HG02884 (cell line): ENCODE data around the gene STK10.
"Not testable (repeated sequence)": the region's sequence is repeated elsewhere in the genome, so short reads cannot be mapped to it uniquely, and the experiment has no call there.

Source experiments
- ATAC-seq: cut with Tn5 transposase; IDR thresholded peaks from one replicate; pipeline ENCODE4 v1.9.1; 2021; ENCODE audit warnings: mild to moderate bottlenecking, moderate library complexity; ENCODE audit not compliant: unreplicated experiment

Gene STK10

DNA sequence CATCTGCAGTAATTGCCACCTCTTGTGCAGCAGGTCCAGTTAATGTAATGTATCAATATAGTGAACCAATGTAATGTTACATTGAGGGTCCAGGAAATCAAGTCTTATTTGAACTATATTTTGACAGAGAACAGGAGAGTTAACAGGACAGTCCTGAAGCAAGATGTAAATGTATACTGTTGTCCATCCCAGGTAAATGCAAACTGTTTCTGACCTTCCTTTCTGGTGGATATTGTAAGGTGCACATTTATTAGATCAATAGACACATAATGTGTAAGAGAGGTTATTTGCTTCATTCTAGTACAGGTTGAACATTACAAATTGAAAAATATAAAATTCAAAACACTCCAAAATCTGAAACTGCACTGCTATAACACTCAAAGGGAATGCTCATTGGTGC, 158.1 kb downstream of the STK10 start:
- ATAC-seq: no peak

GRCh38 chr5:172028167-172028566, 159.9 kb downstream of the STK10 start:
- ATAC-seq: no peak

DNA sequence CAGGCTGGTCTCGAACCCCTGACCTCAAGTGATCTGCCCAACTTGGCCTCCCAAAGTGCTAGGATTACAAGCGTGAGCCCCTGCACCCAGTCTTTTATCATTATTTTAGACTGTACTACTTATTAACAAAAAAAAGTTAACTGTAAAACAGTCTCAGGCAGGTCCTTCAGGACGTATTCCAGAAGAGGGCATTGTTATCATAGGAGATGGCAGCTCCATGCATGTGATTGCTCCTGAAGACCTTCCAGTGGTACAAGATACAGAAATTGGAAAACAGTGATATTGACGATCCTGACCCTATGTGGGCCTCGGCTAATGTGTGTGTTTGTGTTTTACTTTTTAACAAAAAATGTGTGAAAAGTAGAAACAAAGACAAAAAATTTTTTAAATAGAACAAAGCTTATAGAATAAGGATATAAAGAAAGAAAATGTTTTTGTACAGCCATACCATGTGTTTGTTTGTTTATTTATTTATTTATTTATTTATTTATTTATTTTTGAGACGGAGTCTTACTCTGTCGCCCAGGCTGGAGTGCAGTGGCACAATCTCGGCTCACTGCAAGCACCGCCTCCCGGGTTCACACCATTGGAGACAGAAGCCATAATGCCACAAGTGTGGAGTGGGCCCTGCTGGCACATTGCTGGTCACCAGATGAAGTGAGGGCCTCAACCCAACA, 167.8 kb downstream of the STK10 start:
- ATAC-seq: not testable (repeated sequence)

DNA sequence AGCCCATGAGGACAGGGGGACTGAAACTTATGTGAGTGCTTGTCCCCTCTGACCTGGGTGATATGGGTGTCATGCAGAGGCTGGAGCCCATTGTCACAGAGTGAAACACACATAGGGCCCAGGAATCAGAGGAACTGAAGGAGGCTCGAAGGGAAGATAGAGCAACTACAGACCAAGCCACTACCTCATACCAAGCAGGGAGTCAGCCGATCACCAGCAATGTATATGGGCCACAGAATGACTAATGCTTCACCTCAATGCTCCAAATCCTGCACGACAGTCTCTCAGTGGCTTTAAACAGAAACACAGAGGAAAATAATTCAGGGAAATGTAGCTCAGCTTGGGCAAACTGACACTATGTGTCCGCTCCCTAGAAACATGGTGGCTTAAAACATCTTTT, 172.7 kb downstream of the STK10 start:
- no peak for ATAC-seq

GRCh38 chr5:172010278-172010677, 177.7 kb downstream of the STK10 start:
- no peak for ATAC-seq

DNA sequence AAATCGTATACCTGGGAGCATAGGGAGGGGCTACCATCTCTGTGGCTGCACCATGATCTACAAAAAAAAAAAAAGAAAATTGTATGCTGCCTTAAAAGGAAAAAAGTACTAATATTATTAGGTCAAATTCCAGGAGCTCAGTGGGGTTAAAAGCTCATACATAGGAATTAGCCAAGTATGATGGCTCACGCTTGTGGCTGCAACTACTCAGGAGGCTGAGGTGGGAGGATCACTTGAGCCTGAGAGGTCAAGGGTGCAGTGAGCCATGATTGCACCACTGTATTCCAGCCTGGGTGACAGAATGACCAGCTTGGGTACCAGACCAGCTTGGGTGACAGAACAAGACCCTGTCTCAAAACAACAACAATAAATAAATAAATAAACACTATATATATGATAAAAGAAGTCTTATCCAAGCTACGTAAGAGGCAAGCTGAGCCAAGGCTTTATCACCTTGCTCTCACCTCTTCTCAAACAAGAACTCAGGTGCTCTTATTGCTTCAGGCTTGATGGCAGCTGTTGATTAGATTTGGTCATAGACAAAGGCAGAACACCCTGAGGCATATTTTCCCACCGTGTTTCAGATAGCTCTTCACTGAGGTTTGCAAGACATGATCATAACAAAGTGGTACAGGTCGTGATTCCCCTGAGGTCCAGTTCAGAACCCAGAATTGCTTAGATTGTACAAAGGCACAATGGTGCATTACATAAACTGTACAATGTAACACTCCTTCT, 178.3 kb downstream of the STK10 start:
- ATAC-seq: no peak

DNA sequence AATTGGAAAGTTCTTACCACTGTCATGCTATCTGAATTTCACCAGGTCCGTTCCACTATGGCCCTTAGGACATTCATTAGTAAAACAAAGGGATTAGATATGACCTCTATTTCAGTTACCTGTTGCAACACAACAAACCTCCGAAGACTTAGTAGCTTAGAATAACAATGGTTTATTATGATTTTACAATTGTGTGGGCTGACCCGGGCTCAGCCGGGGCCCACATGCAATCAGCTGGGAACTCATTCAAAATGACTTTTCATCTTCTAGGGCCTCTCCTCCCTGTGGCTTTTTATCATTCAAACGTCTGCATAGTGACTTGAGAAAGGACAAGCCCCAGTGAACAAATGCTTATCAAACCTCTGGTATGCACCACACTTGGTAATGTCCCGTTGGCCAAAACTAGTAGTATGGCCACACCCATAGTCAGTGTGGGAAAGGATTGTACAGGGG, 179.3 kb downstream of the STK10 start:
- ATAC-seq: no peak

DNA sequence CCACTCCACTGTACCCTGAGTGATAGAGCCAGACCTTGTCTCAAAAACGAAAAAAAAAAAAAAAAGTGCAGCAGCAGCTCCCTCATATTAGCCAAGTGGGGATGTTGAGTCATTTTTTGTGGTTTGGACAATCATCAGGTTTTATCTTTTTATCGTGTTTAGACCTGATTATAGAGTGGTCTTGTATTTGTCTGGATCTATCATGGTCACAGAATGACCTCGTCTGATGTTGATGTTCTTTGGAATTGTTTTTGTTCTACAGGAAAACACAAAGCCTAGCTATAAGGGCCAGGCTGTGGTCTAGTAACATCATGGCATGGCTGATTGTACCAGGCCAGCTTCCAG, 179.9 kb downstream of the STK10 start:
- ATAC-seq: no peak

- ATAC-seq: no peak
Measured at GRCh38 chr5:172007175-172008110, 180.6 kb downstream of the STK10 start.

DNA sequence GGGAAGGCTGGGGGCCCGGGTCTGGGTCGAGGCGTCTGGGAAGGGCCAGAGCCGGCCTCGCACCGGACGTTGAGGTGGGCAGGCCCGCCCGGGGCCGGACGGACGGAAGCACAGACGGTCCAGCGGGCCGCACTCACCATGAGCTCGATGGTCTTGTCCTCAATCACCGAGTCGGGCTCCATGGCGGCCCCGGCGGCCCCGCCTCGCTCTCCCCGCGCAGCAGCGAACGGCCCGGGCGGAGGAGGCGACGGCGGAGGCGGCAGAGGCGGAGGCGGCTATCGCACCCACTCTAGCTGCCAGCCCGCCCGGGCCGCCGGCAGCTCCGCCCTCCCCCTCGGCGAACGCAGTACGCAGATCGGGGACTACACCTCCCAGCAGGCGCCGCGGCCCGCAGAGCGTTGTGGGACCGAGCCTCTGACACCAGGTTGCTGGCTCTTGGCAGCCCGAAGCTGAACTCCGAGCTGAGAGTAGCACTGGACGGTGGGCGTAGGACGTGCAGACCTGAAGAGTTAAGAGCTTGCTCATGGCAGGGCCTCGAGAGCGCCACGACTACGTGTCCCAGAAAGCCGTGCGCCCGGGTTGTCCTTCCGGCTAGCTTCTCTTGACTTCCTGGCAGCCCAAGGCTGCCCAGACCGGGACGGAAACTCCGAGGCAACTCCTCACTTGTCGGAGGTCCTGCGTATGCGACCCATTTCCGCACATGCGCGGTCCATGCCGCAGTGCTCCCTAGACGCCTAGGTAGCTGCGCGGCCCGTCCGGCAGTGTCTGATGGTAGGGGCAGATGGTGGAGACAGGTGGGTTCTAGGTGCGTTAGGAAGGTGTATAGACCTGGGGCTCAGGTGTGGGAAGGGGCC, 181.5 kb downstream of the STK10 start, which contains the start of gene FBXW11:
FBXW11 (minus strand) TSS at position 318 of the 854 bp plus-strand sequence; CDS start at position 182, 136 bp downstream.
- peak; percentile 77 for ATAC-seq

DNA sequence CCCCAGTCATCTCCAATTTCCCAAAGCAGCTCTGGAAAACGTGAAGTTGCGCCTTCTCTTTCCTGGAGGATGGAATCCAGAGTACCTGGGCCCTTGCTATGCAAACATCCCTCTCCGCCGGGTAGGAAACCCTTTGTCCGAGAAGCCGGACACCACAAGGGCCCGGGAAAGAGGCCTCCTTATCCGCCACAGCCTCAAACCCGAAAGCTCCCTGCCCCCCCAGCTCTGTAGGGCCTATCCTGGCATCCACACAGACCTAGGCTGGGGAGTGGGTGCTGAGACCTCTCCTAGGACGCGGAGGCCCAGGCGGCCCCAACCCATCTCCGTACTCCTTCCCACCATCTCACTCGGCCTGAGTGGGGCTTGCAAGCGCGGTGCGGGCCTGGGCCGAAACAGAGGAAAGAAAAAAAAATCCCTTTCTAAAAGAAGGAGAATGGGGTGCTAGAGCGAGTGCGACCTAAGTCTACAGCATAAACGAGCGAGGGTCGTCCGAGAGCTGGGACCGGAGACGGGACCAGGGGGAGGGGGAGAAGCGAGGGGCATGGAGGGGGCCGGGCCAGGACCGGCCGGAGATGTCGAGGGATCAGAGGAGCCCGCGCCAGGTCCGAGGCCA, 182.2 kb downstream of the STK10 start:
- no peak for ATAC-seq

DNA sequence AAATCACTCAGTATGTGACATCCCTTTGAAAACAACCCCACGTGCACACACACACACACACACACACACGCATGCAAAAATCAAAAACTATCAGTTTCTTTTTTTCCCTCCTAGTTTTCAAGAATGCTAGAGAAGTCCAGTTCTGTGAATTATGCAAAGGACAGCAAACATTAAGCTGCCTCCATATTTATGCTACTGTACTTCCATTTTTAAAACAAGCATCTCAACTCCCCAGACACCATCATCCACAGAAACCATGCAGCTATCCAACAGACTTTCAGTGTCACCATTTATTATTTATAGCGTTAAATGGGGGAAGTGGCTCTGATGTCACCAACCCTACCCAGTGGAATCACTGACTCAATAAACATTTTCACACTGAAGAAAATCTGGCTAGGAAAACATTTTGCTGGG, 183.2 kb downstream of the STK10 start:
- ATAC-seq: no peak

DNA sequence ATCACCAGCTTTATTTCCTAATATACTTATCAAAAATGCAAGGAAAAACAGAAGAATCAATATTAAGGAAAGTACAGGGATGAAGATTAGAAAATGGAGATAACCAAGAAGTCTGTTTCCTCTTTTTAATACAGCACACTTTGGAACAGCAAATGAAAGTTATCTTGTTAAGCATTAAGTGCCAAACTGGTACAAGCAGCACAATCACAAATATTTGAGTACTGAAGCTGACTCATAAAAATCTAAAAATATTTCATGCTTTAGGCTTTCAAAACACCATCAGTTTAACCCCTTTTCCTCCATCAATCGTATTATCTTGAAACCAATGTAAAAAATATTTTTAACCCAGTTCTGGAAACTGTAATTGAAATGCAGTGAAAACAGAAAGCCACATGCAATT, 184.3 kb downstream of the STK10 start:
- no peak for ATAC-seq

- no peak for ATAC-seq
Measured at GRCh38 chr5:172002840-172003512, 185.0 kb downstream of the STK10 start.

DNA sequence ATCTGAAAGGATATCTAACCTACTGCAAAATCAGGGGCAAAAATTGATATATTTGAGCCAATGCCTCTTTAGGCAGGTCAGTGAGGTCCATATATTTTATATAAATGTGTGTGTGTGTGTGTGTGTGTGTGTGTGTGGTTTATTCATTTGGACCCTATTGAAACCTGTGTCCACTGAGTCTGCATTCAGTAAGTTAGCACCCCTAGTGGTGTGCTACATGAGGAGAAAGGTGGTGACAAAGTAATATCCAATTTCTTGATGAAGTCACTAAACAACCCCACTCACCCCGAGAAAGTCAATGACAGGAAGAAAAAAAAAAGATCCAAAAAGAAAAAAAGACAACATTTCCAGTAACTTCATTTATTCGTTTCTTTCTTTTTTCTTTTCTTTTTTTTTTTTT, 185.7 kb downstream of the STK10 start:
- ATAC-seq: no peak

GRCh38 chr5:171999877-172000276, 188.1 kb downstream of the STK10 start:
- peak; percentile 47 for ATAC-seq

DNA sequence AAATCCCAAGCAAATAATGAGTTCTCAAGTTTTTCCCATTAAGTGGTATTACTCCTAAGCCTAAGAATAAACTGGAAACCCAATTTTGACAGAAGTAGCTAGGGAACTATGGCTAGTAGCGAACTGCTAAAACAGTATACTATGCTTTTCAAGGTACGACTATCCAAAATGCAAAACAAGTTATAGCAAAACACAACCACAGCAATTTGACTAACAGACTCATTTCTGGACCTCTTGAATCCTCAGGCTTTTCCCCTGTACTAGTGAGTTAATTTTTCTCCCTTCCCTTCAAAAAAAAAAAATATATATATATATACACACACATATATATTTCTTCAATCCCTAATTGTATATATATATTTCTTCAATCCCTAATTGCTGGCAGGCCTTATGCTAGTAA, 188.9 kb downstream of the STK10 start:
- ATAC-seq: no peak

DNA sequence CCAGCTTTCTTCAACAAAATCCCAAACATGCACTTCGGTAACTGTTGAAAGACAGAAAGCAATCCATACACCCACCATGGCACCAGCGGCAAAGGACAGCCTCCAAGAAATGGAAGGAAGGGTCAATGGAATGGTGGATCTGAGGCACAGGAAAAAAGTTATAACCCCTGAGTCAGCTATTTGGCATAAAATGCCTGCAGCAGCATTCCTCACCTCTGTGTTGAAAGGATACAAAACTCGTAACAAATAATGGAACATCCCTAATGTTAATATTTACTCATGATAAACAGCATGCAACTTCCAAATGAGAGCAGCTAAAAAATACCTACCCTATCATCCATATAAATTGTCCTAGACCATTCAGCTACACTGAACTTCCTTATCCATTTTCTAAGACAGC, 191.0 kb downstream of the STK10 start:
- no peak for ATAC-seq

DNA sequence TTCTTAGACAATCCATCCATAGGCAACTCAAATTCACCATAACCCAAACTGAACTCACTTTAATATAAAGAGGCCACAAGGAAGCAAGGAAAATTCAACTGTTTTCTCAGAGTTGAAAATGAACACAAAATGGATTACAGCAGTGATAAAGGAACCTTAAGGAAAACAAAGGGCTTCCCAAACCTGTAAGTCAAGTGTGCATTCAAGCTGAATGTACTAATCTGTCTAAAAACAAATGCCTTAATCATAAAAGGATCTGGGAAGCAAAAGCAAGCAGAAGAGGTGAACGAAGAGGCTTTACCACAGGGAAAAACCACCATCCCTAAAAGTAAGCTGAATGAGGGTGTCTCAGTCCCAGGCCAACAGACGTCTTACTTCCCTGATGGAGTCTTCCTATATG, 195.2 kb downstream of the STK10 start:
- ATAC-seq: no peak
